GM12865 (cell line): ENCODE results near the gene HOXB8.

Source experiments
- DNase-seq: peaks from one replicate; pipeline ENCODE4 v3.0.0; 2010; ENCODE audit warnings: low read depth
- H3K4me3 ChIP-seq: 2 replicates; pipeline ENCODE4 v1.5.1; 2011; ENCODE audit warnings: mild to moderate bottlenecking, low read depth, low read length, control low read depth
- CTCF ChIP-seq: IDR thresholded peaks from 2 replicates; pipeline ENCODE4 v1.5.1; 2011; ENCODE audit warnings: low read length, control low read depth, low read depth, inconsistent platforms; ENCODE audit not compliant: insufficient read depth; ENCODE audit errors: missing control alignments

Gene HOXB8

GRCh38 chr17:48567209-48567608 is 47.9 kb downstream of the HOXB8 start:
- no peak overlapping the region for H3K4me3 ChIP-seq
- no peak for DNase-seq
- no peak for TF ChIP-seq CTCF

DNA sequence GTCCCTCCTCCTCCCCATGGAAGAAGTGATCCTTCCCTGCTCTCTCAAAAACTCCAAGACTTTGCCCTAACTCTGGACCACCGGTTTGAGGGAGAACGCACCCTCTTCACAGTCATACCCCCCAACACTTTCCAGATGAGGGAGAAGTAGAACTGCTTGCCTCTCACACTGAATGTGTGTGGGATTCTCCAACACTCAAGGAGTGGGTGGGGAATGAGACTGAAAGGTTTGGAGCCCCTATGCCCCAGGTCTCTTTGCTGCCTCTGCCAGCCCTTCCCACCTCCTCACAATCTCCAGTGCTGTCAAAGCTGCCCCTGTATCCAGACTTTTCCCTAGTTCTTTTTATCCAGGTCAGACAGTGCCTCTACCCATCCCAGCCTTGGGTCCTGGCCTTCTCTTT is 48.4 kb downstream of the HOXB8 start:
- DNase-seq = no peak
- H3K4me3 ChIP-seq = no peak overlapping the region
- TF ChIP-seq CTCF = no peak

GRCh38 chr17:48565925-48566710 is 49.0 kb downstream of the HOXB8 start:
- no peak for DNase-seq
- TF ChIP-seq CTCF = no peak
- no peak overlapping the region for H3K4me3 ChIP-seq

DNA sequence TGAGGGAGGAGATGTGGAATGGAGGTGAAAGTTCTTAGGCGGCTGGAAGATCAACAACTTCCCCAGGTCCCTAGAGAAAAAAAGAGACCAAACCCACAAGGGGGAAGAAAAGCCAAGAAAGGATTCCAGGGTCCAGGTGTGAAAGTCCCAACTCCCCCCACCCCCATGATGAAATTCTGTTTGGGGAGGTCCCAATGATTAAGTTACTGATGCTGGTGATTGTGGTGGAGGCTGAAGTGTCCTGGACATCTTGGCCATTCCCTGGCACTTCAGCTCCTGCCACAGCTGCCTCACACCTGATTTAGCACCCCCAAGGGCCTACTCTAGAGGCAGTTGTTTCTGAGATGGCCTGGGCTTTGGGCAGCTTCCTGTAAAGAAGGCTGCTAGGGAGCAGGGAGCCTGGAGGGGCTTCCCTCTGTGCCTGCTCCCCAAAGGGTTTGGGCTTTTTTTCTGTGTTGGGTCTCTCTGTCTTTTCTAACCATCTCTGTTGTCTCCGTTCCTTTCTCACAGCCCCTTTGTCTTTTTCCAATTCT is 50.0 kb downstream of the HOXB8 start:
- no peak for TF ChIP-seq CTCF
- H3K4me3 ChIP-seq = no peak overlapping the region
- DNase-seq = no peak

DNA sequence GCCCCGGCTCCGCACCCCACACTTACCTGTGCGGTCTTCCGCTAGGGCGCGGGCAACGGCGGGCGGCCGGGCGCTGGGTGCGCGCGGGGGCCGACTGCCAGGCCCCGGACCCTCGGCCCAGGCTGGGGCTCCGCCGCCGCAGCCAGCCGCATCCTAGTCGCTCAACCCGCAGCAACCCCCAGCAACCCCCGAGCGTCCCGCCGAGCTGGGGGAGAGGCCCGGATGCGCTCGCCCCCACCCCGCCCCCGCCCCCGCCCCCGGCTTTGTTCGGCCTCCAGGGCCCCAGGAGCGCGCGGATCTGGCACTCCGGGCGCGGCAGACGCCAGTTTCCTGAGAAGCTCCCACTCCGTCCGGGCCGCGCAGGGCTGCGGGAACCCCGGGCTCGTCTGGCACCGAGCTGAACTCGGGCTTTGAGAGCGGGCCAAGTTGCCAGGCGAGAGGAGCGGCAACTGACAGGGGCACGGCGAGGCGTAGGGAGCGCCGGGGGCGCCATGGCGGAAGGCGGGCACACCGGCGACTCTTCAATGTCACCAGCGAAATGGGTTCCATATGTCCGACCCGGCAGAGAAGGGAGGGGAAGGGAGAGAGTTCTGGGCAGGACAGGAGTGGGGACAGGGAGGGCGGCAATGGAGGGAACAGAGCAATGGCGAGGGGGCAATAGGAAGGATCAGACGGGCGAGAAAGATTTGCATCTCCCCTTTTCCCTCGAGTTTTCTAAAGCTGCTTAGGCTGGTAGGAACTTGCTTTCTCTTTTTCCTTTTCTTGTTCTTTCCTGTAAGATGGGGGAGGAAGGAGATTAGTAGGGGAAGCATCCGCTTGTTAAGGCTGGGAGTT is 50.7 kb downstream of the HOXB8 start:
- TF ChIP-seq CTCF = no peak
- DNase-seq = no peak
- H3K4me3 ChIP-seq = no peak overlapping the region

- no peak for DNase-seq
- TF ChIP-seq CTCF = no peak
- H3K4me3 ChIP-seq = no peak overlapping the region
Measured at GRCh38 chr17:48563867-48564187, 51.3 kb downstream of the HOXB8 start.
